Smooth muscle cell (in vitro differentiated cells): ENCODE results near the gene SMYD5. TPM values are rescaled to one million over a fixed set of nuclear protein-coding genes. Genes with fewer than 3 reads are reported as not detected.

Experiments used
- DNase-seq: peaks from one replicate; lab custom pipeline; 2025; ENCODE audit not compliant: unreplicated experiment; lab: John Stamatoyannopoulos, UW
- H2AFZ ChIP-seq: fragments of 200-600 bp; sonication (generic); 2 replicates; pipeline ENCODE4 v1.6.0; 2016; ENCODE audit warnings: antibody characterized with exemption, low read depth, mild to moderate bottlenecking
- H3F3A ChIP-seq: fragments of 200-600 bp; sonication (generic); 2 replicates; pipeline ENCODE4 v1.6.0; 2017; ENCODE audit warnings: antibody characterized with exemption, low read depth
- H3K27ac ChIP-seq: fragments of 200-600 bp; sonication (generic); 2 replicates; pipeline ENCODE4 v1.5.1; 2016; ENCODE audit warnings: low read depth, mild to moderate bottlenecking
- H3K27me3 ChIP-seq: fragments of 200-600 bp; sonication (generic); 2 replicates; pipeline ENCODE4 v1.6.1; 2016; ENCODE audit warnings: low read depth, mild to moderate bottlenecking
- H3K36me3 ChIP-seq: fragments of 200-600 bp; sonication (generic); 2 replicates; pipeline ENCODE4 v1.5.1; 2016; ENCODE audit warnings: low read depth
- H3K4me1 ChIP-seq: fragments of 200-600 bp; sonication (generic); 2 replicates; pipeline ENCODE4 v1.5.1; 2016; ENCODE audit warnings: low read depth
- H3K4me2 ChIP-seq: fragments of 200-600 bp; sonication (generic); 2 replicates; pipeline ENCODE4 v1.6.0; 2016; ENCODE audit warnings: mild to moderate bottlenecking
- H3K4me3 ChIP-seq: fragments of 200-600 bp; sonication (generic); 2 replicates; pipeline ENCODE4 v1.5.1; 2016; ENCODE audit warnings: mild to moderate bottlenecking
- H3K79me2 ChIP-seq: fragments of 200-600 bp; sonication (generic); 2 replicates; pipeline ENCODE4 v1.6.0; 2016; ENCODE audit warnings: low read depth, mild to moderate bottlenecking
- H3K9ac ChIP-seq: fragments of 200-600 bp; sonication (generic); 2 replicates; pipeline ENCODE4 v1.6.0; 2016; ENCODE audit warnings: low read depth
- H3K9me3 ChIP-seq: fragments of 200-600 bp; sonication (generic); replicated peaks from 2 replicates; pipeline ENCODE4 v1.5.1; 2016; ENCODE audit warnings: low read depth
- H4K20me1 ChIP-seq: fragments of 200-600 bp; sonication (generic); 2 replicates; pipeline ENCODE4 v1.6.0; 2016; ENCODE audit warnings: low read depth
- CTCF ChIP-seq: fragments of 200-600 bp; sonication (generic); IDR thresholded peaks from 2 replicates; pipeline ENCODE4 v1.5.1; 2017; ENCODE audit warnings: borderline replicate concordance, mild to moderate bottlenecking, antibody characterized with exemption; ENCODE audit not compliant: insufficient read depth, poor library complexity, severe bottlenecking
- WGBS: methylation state at CpG from one replicate; pipeline ENCODE4 v1.1.7; 2016; ENCODE audit warnings: low lambda C conversion rate; 5-methylcytosine and 5-hydroxymethylcytosine counted together
- polyA plus RNA-seq: library from polyadenylated mRNA; unstranded; fragments of >200 nt; fragmentation: Nextera tagmentation; extraction: Ambion mirVana; gene quantifications from 2 replicates; pipeline ENCODE4 v1.2.1, GENCODE V29; 2016
- total RNA-seq: library from RNA; depleted of rRNA; stranded (reverse); fragments of >200 nt; gene quantifications from 2 replicates; pipeline ENCODE4 v1.2.3, GENCODE V29; 2014

Gene SMYD5
- total and polyA plus RNA-seq, 2 experiments from 2014 or later, result 10.8 to 16.5 TPM

- Histone ChIP-seq H3K79me2 (no peaks in the 10 kb centered on the region), H3K4me3 (peak overlapping the region; percentile 48), H3K4me1 (no peaks in the 10 kb centered on the region), H3K27me3 (peaks cover 44% of the 10 kb centered on the region), H3K4me2 (peak overlapping the region; percentile 82), H3F3A (no peaks in the 10 kb centered on the region), H3K9me3 (no peaks in the 10 kb centered on the region), H2AFZ (peak overlapping the region; percentile 16), H3K36me3 (no peaks in the 10 kb centered on the region), H3K27ac (no peak overlapping the region), H4K20me1 (no peaks in the 10 kb centered on the region), H3K9ac (no peak overlapping the region)
- whole genome bisulfite sequencing, result under 1% methylated on average over 53 of the region's 59 CpGs
- DNase-seq, result peak; percentile 30
- no peak for TF ChIP-seq CTCF
Measured at GRCh38 chr2:73175663-73176204, 38.3 kb upstream of the SMYD5 start.

- Histone ChIP-seq H3K9me3 (no peaks in the 10 kb centered on the region), H3K9ac (no peak overlapping the region), H3K79me2 (no peaks in the 10 kb centered on the region), H3K4me2 (peak overlapping the region; percentile 82), H3K27ac (no peak overlapping the region), H3K36me3 (no peaks in the 10 kb centered on the region), H2AFZ (peak overlapping the region; percentile 16), H3F3A (no peaks in the 10 kb centered on the region), H3K27me3 (peaks cover 46% of the 10 kb centered on the region), H4K20me1 (no peaks in the 10 kb centered on the region), H3K4me3 (peak overlapping the region; percentile 48), H3K4me1 (no peaks in the 10 kb centered on the region)
- DNase-seq, result no peak
- peak; percentile 5 for TF ChIP-seq CTCF
- 3% methylated on average over 25 of the region's 31 CpGs for WGBS
Measured at GRCh38 chr2:73176205-73176880, 37.7 kb upstream of the SMYD5 start.

- H3K4me3 ChIP-seq, result peak overlapping the region; percentile 48
- H4K20me1 ChIP-seq, result no peaks in the 10 kb centered on the region
- H3K27me3 ChIP-seq, result peaks cover 46% of the 10 kb centered on the region
- H3K9me3 ChIP-seq, result no peaks in the 10 kb centered on the region
- H3K27ac ChIP-seq, result no peak overlapping the region
- no peaks in the 10 kb centered on the region for H3F3A ChIP-seq
- no peak overlapping the region for H3K9ac ChIP-seq
- H2AFZ ChIP-seq, result peak overlapping the region; percentile 73
- H3K4me1 ChIP-seq, result no peaks in the 10 kb centered on the region
- TF ChIP-seq CTCF, result peak; percentile 98
- WGBS, result 2% methylated on average over 46 of the region's 56 CpGs
- peak; percentile 74 for DNase-seq
- no peaks in the 10 kb centered on the region for H3K36me3 ChIP-seq
- H3K79me2 ChIP-seq, result no peaks in the 10 kb centered on the region
- peak overlapping the region; percentile 82 for H3K4me2 ChIP-seq
Measured at GRCh38 chr2:73176881-73177644, 37.0 kb upstream of the SMYD5 start.
